Stimulated activated CD4-positive, alpha-beta T cell treated with anti-CD3 and anti-CD28 coated beads, Interleukin-1b, Interleukin-23, amount 100 ng/mL, for 48 hours (primary cell): ENCODE data around the gene AFG1L.
A peak's percentile ranks its signal among the peaks of the same experiment; 100 is the strongest.

ENCODE experiments used
- DNase-seq: peaks from one replicate; pipeline ENCODE4 v3.0.0-alpha.2; 2020

The AFG1L gene

GRCh38 chr6:108464418-108465097, 169.7 kb downstream of the AFG1L start:
- no peak for DNase-seq

GRCh38 chr6:108465098-108465495, 170.2 kb downstream of the AFG1L start:
- DNase-seq, result no peak

- DNase-seq, result no peak
Observed at GRCh38 chr6:108468346-108468745, 173.5 kb downstream of the AFG1L start.

- DNase-seq, result no peak
Observed at GRCh38 chr6:108469316-108469715, 174.5 kb downstream of the AFG1L start.

- DNase-seq, result no peak
Observed at GRCh38 chr6:108473197-108473596, 178.3 kb downstream of the AFG1L start.

GRCh38 chr6:108476376-108476775, 181.5 kb downstream of the AFG1L start:
- DNase-seq, result no peak

GRCh38 chr6:108476847-108477430, 182.1 kb downstream of the AFG1L start:
- DNase-seq, result no peak

- DNase-seq, result no peak
Observed at GRCh38 chr6:108482559-108482958, 187.7 kb downstream of the AFG1L start.

GRCh38 chr6:108484016-108484415, 189.2 kb downstream of the AFG1L start:
- no peak for DNase-seq

- no peak for DNase-seq
Observed at GRCh38 chr6:108489699-108490098, 194.8 kb downstream of the AFG1L start.

- no peak for DNase-seq
Observed at GRCh38 chr6:108492131-108492766, 197.4 kb downstream of the AFG1L start.

GRCh38 chr6:108494434-108494833, 199.6 kb downstream of the AFG1L start:
- no peak for DNase-seq

GRCh38 chr6:108497883-108498282, 203.0 kb downstream of the AFG1L start:
- peak; percentile 3 for DNase-seq

GRCh38 chr6:108501559-108501958, 206.7 kb downstream of the AFG1L start:
- DNase-seq, result no peak

GRCh38 chr6:108502832-108503231, 208.0 kb downstream of the AFG1L start:
- no peak for DNase-seq

- DNase-seq, result no peak
Observed at GRCh38 chr6:108507316-108507715, 212.5 kb downstream of the AFG1L start.

GRCh38 chr6:108510461-108511319, 215.8 kb downstream of the AFG1L start:
- no peak for DNase-seq

- no peak for DNase-seq
Observed at GRCh38 chr6:108518714-108519576, 224.1 kb downstream of the AFG1L start.

GRCh38 chr6:108521616-108522107, 226.8 kb downstream of the AFG1L start:
- DNase-seq, result no peak

- no peak for DNase-seq
Observed at GRCh38 chr6:108523697-108524096, 228.8 kb downstream of the AFG1L start.

GRCh38 chr6:108524528-108525248, 229.8 kb downstream of the AFG1L start:
- no peak for DNase-seq
